Kidney tubule cell (primary cell): ENCODE results near the gene RAB39B.
"Not testable (repeated sequence)": the region's sequence is repeated elsewhere in the genome, so short reads cannot be mapped to it uniquely, and the experiment has no call there.

Source experiments
- DNase-seq: peaks from one replicate; pipeline ENCODE4 v3.0.0-alpha.2; 2018; ENCODE audit warnings: low spot score

The RAB39B gene

DNA sequence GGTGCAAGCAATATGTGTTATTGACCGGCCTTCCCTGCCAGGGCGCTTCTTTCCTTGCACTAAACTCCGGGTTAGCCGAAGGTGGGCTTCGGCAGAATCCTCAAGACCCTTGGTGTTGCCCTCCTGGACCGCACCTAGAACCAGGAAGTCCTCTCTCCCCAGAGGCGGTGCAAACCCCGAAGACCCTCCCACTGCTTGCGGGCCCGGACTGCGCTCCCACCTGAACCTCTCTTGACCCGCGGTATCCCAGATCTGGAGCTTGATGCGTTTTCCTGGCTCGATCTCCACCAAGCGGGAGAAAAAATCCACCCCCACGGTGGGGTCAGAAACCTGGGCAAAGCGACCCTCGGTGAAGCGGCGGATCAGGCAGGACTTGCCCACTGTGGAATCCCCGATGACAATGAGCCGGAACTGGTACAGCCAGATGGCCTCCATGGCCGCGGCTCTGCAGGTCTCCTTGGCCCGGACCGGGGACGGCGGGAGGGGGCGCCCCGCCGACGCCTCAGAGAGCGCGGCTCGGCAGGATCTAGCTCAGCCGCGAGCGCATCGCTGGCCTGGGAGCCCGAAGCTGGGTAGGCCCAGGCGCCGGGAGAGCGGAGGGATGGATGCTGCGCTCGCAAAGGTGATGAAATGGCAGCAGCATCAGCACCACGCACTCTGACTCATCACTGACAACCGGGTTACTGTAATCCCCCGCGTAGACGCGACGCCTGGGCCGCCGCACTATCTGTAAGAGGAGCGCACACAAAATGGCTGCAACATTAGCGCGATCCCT, at the start of gene RAB39B:
TSS of gene RAB39B (minus strand) at position 638 of the 775 bp plus-strand sequence. CDS start at position 435, 203 bp downstream.
- peak; percentile 60 for DNase-seq

GRCh38 chrX:155313766-155314165, 49.5 kb upstream of the RAB39B start:
- peak; percentile 21 for DNase-seq

DNA sequence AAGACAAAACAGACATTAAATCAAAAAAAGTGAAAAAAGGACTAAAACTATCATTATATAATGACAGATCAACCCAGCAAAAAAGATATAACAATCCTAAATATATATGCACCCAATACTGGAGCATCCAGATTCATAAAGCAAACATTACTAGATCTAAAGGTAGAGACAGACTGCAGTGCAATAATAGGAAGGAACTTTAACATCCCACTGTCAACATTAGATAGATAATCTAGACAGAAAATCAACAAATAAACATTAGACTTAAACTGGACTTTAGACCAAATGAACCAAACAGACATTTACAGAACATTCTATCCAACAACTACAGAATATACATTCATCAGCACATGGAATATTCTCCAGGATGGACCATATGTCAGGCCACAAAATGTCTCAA, 29.5 kb upstream of the RAB39B start:
- no peak for DNase-seq

DNA sequence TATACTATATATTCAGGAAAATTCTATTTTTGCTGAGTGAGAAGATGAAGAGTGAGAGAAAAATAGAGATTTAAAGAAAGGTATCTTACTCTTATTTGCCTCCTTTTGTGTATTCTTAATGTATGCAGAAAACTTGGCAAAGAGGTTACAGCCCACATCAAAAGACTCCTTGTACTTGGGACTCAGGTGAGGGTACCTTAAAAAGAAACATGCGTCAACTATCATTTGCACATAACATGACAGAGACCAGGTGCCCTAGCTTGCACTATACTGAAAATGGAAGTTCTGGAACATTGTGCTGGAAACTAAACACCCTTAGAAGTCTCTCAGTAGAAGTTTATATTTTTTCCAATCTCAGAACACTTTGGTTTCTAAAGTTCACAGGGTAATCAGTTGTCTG, 15.6 kb upstream of the RAB39B start:
- DNase-seq: no peak

DNA sequence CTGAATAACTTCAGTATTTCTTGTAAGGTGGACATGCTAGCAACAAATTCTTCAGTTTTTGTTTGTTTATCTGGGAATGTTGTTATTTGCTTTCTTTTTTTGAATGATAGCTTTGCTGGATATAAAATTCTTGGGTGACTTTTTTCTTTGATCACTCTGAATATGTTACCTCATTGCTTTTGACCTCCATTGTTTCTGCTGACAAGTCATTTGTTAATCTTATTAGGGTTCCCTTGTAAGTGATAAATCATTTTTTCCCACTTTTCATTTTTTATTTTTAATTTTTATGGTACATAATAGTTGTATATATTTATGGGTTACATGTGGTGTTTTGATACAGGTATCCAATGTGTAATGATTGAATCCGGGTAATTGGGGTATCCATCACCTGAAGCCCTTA, 6.7 kb upstream of the RAB39B start:
- DNase-seq: no peak

- DNase-seq: not testable (repeated sequence)
These were observed 3.7 kb upstream of the RAB39B start for GRCh38 chrX:155267995-155268394.

DNA sequence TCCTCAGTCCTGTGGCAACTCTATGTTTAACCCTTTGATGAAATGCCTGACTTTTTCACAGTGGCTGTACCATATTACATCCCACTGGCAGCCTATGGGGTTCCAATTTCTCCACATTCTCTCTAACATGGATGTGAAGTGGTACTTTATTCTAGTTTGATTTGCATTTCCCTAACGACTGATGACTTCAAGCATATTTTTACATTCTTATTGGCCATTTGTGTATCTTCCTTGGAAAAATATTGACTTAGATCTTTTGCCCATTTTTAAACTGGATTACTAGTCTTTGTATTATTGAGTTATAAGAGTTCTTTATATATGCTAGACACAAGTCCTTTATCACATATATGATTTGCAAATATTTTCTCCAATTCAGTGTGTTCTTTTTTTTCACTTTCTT, 2.1 kb upstream of the RAB39B start:
- no peak for DNase-seq

DNA sequence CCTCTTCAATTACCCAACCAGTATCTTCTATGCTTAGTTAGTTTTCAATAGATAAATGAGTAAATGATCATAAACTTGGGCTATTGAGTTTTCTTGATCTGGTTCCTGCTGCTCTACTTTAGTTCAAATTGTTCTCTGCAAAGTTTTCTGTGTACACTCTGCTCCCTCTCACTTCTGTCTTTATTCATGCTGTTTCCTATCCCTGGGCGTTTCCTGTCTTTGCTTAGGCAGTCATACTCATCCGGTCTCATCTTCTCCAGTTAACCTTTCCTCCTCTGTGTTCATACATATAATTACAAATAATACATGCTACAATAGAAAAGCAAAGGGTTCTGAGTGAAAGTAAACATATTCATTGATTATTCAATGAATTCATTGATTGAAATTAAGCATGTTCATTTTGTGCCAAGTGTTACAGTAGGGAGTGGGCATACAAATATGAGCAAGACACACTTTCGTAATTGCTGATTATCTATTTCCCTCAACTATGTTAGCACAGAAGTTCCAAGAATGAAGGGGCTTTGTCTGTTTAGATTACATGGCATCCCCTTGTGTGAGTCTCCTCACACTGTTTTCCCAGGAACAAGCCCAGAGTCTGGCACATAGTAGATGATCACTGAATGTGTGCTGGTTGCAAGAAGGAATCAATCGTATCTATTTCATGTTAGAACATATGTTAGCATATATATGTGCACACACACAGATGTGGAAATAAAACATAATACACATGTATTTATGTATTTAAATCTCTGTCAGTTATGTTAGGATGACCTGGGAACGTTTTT, 1.1 kb downstream of the RAB39B start:
- no peak for DNase-seq

- no peak for DNase-seq
These were observed 4.5 kb downstream of the RAB39B start for GRCh38 chrX:155259752-155260151.

DNA sequence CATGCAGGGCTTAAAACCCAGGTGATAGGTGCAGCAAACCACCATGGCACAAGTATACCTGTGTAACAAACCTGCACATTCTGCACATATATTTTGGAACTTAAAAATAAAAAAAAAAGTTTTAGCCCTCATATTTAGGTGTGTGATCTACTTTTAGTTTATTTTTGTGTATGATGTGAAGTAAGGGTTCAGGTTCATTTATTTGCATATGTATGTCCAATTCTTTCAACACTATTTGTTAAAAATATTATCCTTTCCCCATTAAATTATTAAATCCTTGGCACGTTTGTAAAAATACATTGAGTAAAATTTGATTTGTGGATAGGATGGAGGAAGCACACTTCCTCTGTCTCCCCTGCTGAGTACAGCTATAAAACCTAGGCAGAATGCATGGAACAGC, 12.9 kb downstream of the RAB39B start:
- no peak for DNase-seq

GRCh38 chrX:155247497-155247896, 16.8 kb downstream of the RAB39B start:
- DNase-seq: no peak

DNA sequence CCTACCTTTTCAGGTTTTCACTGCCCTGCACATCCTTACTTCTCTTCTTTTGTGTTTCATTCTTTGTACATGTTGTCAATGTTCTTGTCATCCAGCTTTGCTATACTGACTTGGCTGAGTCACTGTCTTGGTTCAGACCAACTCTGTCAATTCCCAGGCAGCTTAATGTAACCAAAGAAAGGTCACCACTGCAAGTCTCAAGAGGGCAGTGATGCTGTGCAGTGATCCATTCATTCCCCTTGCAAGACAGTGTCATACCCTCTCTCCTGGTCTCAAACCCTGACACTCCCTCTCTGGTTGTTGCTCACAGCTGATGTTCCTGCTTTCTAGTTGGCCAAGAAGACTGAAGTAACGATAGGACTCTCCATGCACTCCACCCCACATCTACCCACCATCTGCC, 17.5 kb downstream of the RAB39B start:
- peak; percentile 49 for DNase-seq

DNA sequence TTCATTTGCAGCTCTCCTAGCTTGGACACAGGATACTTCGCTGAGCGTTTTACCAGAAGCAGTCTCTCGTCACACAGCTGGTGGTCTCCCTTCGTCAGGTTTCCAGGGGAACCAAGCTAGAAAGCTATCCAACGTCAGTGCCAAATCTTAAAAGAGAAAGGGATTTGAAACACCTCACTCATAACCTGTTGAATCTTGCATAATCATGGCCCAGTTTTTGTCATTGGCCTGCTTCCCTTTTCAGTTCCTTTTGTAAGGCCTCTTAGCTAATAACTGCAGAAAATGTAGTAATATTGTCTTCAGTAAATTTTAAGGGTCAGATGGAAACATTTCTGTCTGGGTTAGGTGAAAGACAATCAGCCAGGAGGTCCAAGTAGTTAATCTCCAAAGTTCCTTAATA, 22.0 kb downstream of the RAB39B start:
- no peak for DNase-seq

DNA sequence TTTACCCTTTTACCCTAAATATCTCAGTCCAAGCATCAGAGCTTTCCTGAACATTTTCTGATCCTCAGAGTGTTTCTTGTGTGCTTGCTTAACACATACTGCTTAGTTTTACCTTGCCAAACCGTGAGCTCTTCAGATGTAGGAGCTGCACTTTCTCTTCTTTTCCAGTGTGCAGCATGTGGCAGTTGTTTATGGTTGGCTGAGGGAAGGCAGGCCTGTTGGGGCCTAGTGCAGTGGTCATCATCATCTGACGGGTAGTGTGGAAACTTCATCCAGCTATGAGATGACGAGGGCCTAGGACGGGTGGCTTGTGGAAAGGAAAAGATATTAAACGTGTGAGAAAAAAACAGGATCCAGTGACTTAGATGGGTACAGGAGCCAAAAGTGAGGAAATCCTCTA, 26.6 kb downstream of the RAB39B start:
- no peak for DNase-seq

GRCh38 chrX:155235891-155236290, 28.4 kb downstream of the RAB39B start:
- no peak for DNase-seq

GRCh38 chrX:155231163-155231562, 33.1 kb downstream of the RAB39B start:
- DNase-seq: no peak

- no peak for DNase-seq
These were observed 38.5 kb downstream of the RAB39B start for GRCh38 chrX:155225774-155226173.

- DNase-seq: not testable (repeated sequence)
These were observed 40.5 kb downstream of the RAB39B start for GRCh38 chrX:155223746-155224145.

GRCh38 chrX:155221351-155221750, 42.9 kb downstream of the RAB39B start:
- DNase-seq: no peak

DNA sequence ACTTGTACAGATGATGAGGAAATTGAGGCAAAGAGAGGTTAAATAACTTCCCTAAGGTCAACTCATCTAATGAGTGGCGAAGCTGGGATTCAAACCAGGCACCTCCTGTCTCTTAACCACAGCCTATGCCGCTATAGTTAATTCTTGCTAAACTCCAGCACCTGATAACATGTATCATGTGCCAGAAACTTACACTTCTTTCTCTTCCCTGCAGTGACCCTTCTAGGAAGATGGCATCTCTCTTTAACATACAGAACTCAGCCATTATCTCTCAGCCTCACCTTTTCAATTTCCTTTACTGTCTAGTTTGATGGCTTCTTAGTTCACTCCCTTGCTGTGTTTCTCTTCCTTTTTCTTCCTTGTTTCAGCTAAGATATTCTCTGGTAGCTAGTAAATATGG, 45.5 kb downstream of the RAB39B start:
- DNase-seq: no peak

- no peak for DNase-seq
These were observed 47.3 kb downstream of the RAB39B start for GRCh38 chrX:155216940-155217440.

GRCh38 chrX:155216179-155216939, 47.9 kb downstream of the RAB39B start, which contains the start of gene VBP1:
Gene VBP1, plus strand, starts transcription at chrX:155216460. Its CDS starts 23 bp downstream, at chrX:155216483.
- DNase-seq: peak; percentile 95
